GM12878 (cell line): Measurements from ENCODE around the gene PRKCE. TPM values are rescaled to one million over a fixed set of nuclear protein-coding genes. Genes with fewer than 3 reads are reported as not detected.

Source experiments
- ATAC-seq: fragments of 200-7000 bp; cut with Tn5 transposase; 3 replicates; pipeline ENCODE4 v1.9.1; 2020; ENCODE audit warnings: mild to moderate bottlenecking, moderate library complexity
- BruUV-seq: library from RNA; stranded (reverse); fragments of 400-500 nt; replicated peaks from 2 replicates; lab custom pipeline; 2021; lab: Mats Ljungman, UMichigan
- CTCF ChIA-PET: fragments of 300-600 bp; sonication (Branson Sonifier 250); formaldehyde crosslinking; extraction: SDS; loops from one replicate; lab custom pipeline; 2021; ENCODE audit warnings: inconsistent platforms; lab: Yijun Ruan, JAX
- POLR2A ChIA-PET: fragments of 350-600 bp; formaldehyde crosslinking; extraction: SDS; loops from one replicate; lab custom pipeline; 2021; ENCODE audit warnings: inconsistent platforms; lab: Charles Lee
- RAD21 ChIA-PET: fragments of 300-600 bp; sonication (Branson Sonifier 250); formaldehyde crosslinking; loops from one replicate; lab custom pipeline; 2023; ENCODE audit warnings: antibody characterized with exemption; ENCODE audit not compliant: unreplicated experiment; lab: Charles Lee
- SMC1A ChIA-PET: fragments of 300-600 bp; sonication (Branson Sonifier 250); formaldehyde crosslinking; loops from one replicate; lab custom pipeline; 2023; ENCODE audit not compliant: unreplicated experiment, uncharacterized antibody; lab: Charles Lee
- DNase-seq: peaks from one replicate; pipeline ENCODE4 v3.0.0-alpha.2; 2011; ENCODE audit warnings: low read depth, low spot score
- FAIRE-seq: peaks from 3 replicates; lab custom pipeline; 2011; peaks lifted over from hg19 to GRCh38; lab: Jason Lieb, UNC
- H2AFZ ChIP-seq: 2 replicates; pipeline ENCODE4 v1.6.0; 2011; ENCODE audit warnings: low read depth, low read length, control low read depth; ENCODE audit not compliant: control insufficient read depth
- H3K27ac ChIP-seq: 2 replicates; pipeline ENCODE4 v1.5.1; 2011; ENCODE audit warnings: control low read depth; ENCODE audit not compliant: control insufficient read depth, insufficient read depth
- H3K27me3 ChIP-seq, 2 experiments: replicated peaks in 1 of 2; 2 replicates each; pipeline versions ENCODE4 v1.6.0 to v1.6.1; 2011; ENCODE audit warnings: low read length in 1 of 2; ENCODE audit not compliant: control insufficient read depth in 2 of 2, insufficient read depth in 2 of 2
- H3K36me3 ChIP-seq, 2 experiments: 2 replicates each; pipeline ENCODE4 v1.5.1; 2011; ENCODE audit warnings: low read length in 1 of 2; ENCODE audit not compliant: control insufficient read depth in 2 of 2, insufficient read depth in 2 of 2
- H3K4me1 ChIP-seq: 2 replicates; pipeline ENCODE4 v1.6.1; 2011; ENCODE audit warnings: mild to moderate bottlenecking, low read length, moderate library complexity, mixed read lengths; ENCODE audit not compliant: control insufficient read depth, insufficient read depth
- H3K4me2 ChIP-seq: 2 replicates; pipeline ENCODE4 v1.6.0; 2011; ENCODE audit warnings: control low read depth; ENCODE audit not compliant: control insufficient read depth, insufficient read depth
- H3K4me3 ChIP-seq: fragments of 200-600 bp; sonication (generic); 2 replicates; pipeline ENCODE4 v1.5.1; 2016
- H3K79me2 ChIP-seq: 2 replicates; pipeline ENCODE4 v1.6.0; 2011; ENCODE audit warnings: low read length; ENCODE audit not compliant: control insufficient read depth, insufficient read depth
- H3K9ac ChIP-seq: 2 replicates; pipeline ENCODE4 v1.8.0; 2011; ENCODE audit warnings: low read length, control low read depth, mixed read lengths; ENCODE audit not compliant: control insufficient read depth, insufficient read depth
- H3K9me3 ChIP-seq: replicated peaks from 3 replicates; pipeline ENCODE4 v1.5.1; 2011; ENCODE audit warnings: mild to moderate bottlenecking, low read length; ENCODE audit not compliant: control insufficient read depth, insufficient read depth
- H4K20me1 ChIP-seq: 2 replicates; pipeline ENCODE4 v1.6.0; 2011; ENCODE audit not compliant: control insufficient read depth, insufficient read depth
- BCLAF1 ChIP-seq: fragments of 450-650 bp; IDR thresholded peaks from 2 replicates; pipeline ENCODE4 v1.6.1; 2017; ENCODE audit warnings: antibody characterized with exemption, mild to moderate bottlenecking, moderate library complexity
- CHD1 ChIP-seq: IDR thresholded peaks from 2 replicates; pipeline ENCODE4 v1.6.1; 2012; ENCODE audit warnings: low read depth, low read length, improper control_type of control experiment
- EED ChIP-seq: sonication (generic); IDR thresholded peaks from 2 replicates; pipeline ENCODE4 v1.6.1; 2016; ENCODE audit warnings: antibody characterized with exemption, low read depth
- GABPA ChIP-seq: IDR thresholded peaks from 2 replicates; pipeline ENCODE4 v1.6.1; 2014; ENCODE audit warnings: antibody characterized with exemption, low read depth, mild to moderate bottlenecking, inconsistent platforms
- MTA2 ChIP-seq: fragments of 450-650 bp; IDR thresholded peaks from 2 replicates; pipeline ENCODE4 v1.6.1; 2016; ENCODE audit warnings: low read depth, mild to moderate bottlenecking, moderate library complexity
- MYB ChIP-seq: fragments of 150-350 bp; IDR thresholded peaks from 2 replicates; pipeline ENCODE4 v1.6.1; 2014; ENCODE audit warnings: mild to moderate bottlenecking, low read depth, low read length, borderline replicate concordance
- STAT1 ChIP-seq: fragments of 450-650 bp; conservative IDR thresholded peaks from 2 replicates; pipeline ENCODE4 v1.6.1; 2014; ENCODE audit warnings: antibody characterized with exemption, mild to moderate bottlenecking
- ZNF274 ChIP-seq: IDR thresholded peaks from one replicate; pipeline ENCODE4 v1.8.0; 2011; ENCODE audit not compliant: insufficient read length, insufficient read depth
- WGBS: methylation state at CpG from one replicate; pipeline ENCODE4 v1.1.6; 2016; ENCODE audit warnings: low lambda C conversion rate; ENCODE audit not compliant: insufficient replicate concordance, insufficient coverage; ENCODE audit errors: missing lambda C conversion rate; 5-methylcytosine and 5-hydroxymethylcytosine counted together
- in situ Hi-C: fragments of 300-500 bp; cut with MboI; formaldehyde crosslinking; loops from 9 replicates; pipeline ENCODE4 v1.14.3; 2018; ENCODE audit warnings: mixed read lengths
- intact Hi-C: fragments of 100-400 bp; cut with micrococcal nuclease; formaldehyde crosslinking; loops from one replicate; pipeline ENCODE4 v1.14.2; 2022; ENCODE audit not compliant: unreplicated experiment
- polyA plus RNA-seq, 11 experiments: library from polyadenylated mRNA; depleted of rRNA in 4 of 11; unstranded in 6 of 11; stranded (reverse) in 5 of 11; fragments of >200 nt; fragmentation: Nextera tagmentation in 4 of 11; fragmentation: Illumina TruSeq in 1 of 11; extraction: Ambion mirVana in 4 of 11; extraction: Trizol in 1 of 11; gene quantifications; 1 replicate in 1 of 11; 2 replicates in 10 of 11; pipeline versions ENCODE4 v1.2.1 to v1.2.3, GENCODE V29; 2011 to 2016; ENCODE audit warnings: inconsistent platforms in 2 of 11, missing spikeins in 2 of 11, low read depth in 1 of 11
- total RNA-seq, 4 experiments: library from RNA; depleted of rRNA in 3 of 4; stranded (reverse); fragments of >200 nt in 3 of 4; fragmentation: Illumina TruSeq in 1 of 4; extraction: Trizol in 1 of 4; gene quantifications; 2 replicates each; pipeline versions ENCODE4 v1.2.1 to v1.2.3, GENCODE V29; 2013 to 2021

The PRKCE gene
- total and polyA plus RNA-seq, 10 of the 15 experiments (the other 5 are each of a cell fraction or from before 2014, with no cell fraction given): 2.6 to 28.2 (median 11.3) TPM

DNA sequence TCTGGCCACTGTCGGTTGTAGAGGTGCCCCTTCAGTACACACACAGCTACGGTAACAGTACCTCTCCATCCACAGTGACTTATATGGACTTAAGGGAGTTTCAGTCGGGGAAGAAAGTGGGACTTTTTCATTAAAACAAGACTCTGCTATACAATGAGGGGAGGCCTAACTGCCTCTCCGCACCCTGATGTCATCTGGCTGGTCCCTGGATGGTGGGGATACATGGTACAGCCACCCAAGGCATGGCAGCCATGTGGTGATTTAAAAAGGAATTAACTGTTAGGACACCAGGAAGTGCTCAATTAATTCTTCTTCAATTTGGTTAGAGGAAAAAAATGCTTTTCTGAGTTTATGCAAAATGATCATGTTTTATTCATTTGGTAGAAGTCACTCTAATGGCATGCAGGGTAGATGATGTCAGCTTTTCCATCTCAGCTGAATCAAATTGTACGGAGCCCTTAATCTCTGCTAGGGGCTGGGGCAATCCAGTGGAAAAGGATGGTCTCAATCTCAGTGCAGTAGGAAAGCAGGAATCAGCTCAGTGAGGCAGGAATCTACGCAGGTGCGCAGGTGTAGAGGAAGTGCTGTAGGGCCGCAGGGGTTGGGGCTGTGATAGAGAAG is 243.9 kb downstream of the PRKCE start (continued):
- no peak for TF ChIP-seq BCLAF1
- no peak for TF ChIP-seq MTA2
- no peak for TF ChIP-seq STAT1
- TF ChIP-seq EED: no peak
- TF ChIP-seq, all 136 proteins: peak for 0

- Histone ChIP-seq H4K20me1 (no peaks in the 10 kb centered on the region), H3K79me2 (0 out of 2 replicates have a peak, but pooled peaks cover 3% of the 10 kb centered on the region), H3K9me3 (no peaks in the 10 kb centered on the region), H3K27me3 (no peaks in the 10 kb centered on the region), H3K27ac (no peak overlapping the region), H2AFZ (no peak overlapping the region), H3K9ac (no peak overlapping the region), H3K4me2 (no peak overlapping the region), H3K4me3 (no peak overlapping the region), H3K36me3 (no peaks in the 10 kb centered on the region; a peak in 1 of 4 replicates), H3K4me1 (peaks cover 25% of the 10 kb centered on the region)
- SMC1A ChIA-PET: interaction anchor here (1.2 to 1.8 kb wide), 4 partner anchors 10 to 60 kb away, joined by 3 to 6 read pairs (median 3); no protein-coding TSS in a partner anchor
- RAD21 ChIA-PET: no interaction called here
- ATAC-seq (no peak), DNase-seq (no peak), FAIRE-seq (no peak)
- TF ChIP-seq ZNF274: no peak
- TF ChIP-seq GABPA: no peak
- no peak for TF ChIP-seq CHD1
- no peak for TF ChIP-seq MYB
- POLR2A ChIA-PET: no interaction called here
- 49% methylated on average over 4 of the region's 4 CpGs for WGBS
- in situ Hi-C loops (no loop called here), intact Hi-C loops (no loop called here)
- CTCF ChIA-PET: interaction anchor here (1.3 kb wide), 1 partner anchor 117 kb away, joined by 3 read pairs; no protein-coding TSS in a partner anchor
- no TSS peak for BruUV-seq
Observed at GRCh38 chr2:45896311-45896710, 244.8 kb downstream of the PRKCE start.
